ENCODE results near the gene POLR2F. TPM values are rescaled to one million over a fixed set of nuclear protein-coding genes. Genes with fewer than 3 reads are reported as not detected.

Gene POLR2F
- total RNA-seq, 1 experiment from 2014 or later = 141 TPM

- TF ChIP-seq CTCF (conservative IDR thresholded peaks at IDR 0.05) = no peak
- Mint-ChIP-seq H3K4me1 (peaks cover 13 to 32% of the 10 kb centered on the region in 2 experiments), H3K36me3 (ENCODE audit: insufficient read depth in 1 of 3, low read depth in 3 of 3) (no peaks in the 10 kb centered on the region), H3K27ac (no peak overlapping the region), H3K4me3 (no peak overlapping the region), H3K27me3 (ENCODE audit: low read depth) (peaks cover 10% of the 10 kb centered on the region), H3K9me3 (no peaks in the 10 kb centered on the region)
- Histone ChIP-seq H3K79me1 (ENCODE audit: insufficient read depth, low read depth, low read length, poor library complexity, severe bottlenecking) (no peaks in the 10 kb centered on the region), H2AFZ (ENCODE audit: low read length) (no peak overlapping the region), H3K9ac (ENCODE audit: extremely low read depth, insufficient read length, low read length) (no peak overlapping the region), H2BK15ac (ENCODE audit: low read depth, low read length) (no peak overlapping the region), H3K9me3 (ENCODE audit: control insufficient read depth, low read depth, low read length) (no peaks in the 10 kb centered on the region), H3K4ac (ENCODE audit: low read depth, low read length) (no peak overlapping the region), H3K27ac (ENCODE audit: insufficient read length, low read depth, low read length) (no peak overlapping the region), H4K8ac (replicated peaks; ENCODE audit: insufficient read length, low read depth, low read length) (no peak overlapping the region), H3T11ph (ENCODE audit: low read length) (no peak overlapping the region), H3K27me3 (ENCODE audit: insufficient read depth, low read length) (no peaks in the 10 kb centered on the region), H4K20me1 (ENCODE audit: control insufficient read depth, insufficient read depth, insufficient read length) (no peaks in the 10 kb centered on the region), H2AK5ac (ENCODE audit: insufficient read length, low read length) (no peak overlapping the region), H2BK120ac (ENCODE audit: low read depth, low read length, poor library complexity, severe bottlenecking) (no peak overlapping the region), H2BK20ac (ENCODE audit: low read depth, low read length, poor library complexity, severe bottlenecking) (no peak overlapping the region), H2BK12ac (ENCODE audit: insufficient read length, low read depth, low read length) (no peak overlapping the region), H2BK5ac (ENCODE audit: insufficient read length, low read length) (no peak overlapping the region), H4K91ac (ENCODE audit: insufficient read length, low read depth, low read length) (no peak overlapping the region), H3K56ac (ENCODE audit: insufficient read length, low read depth, low read length) (no peak overlapping the region), H3K79me2 (ENCODE audit: insufficient read depth, low read length) (no peaks in the 10 kb centered on the region), H3K4me1 (ENCODE audit: insufficient read depth, low read length) (no peaks in the 10 kb centered on the region; the same call in 1 of the 2 replicates), H4K5ac (ENCODE audit: insufficient read length, low read depth, low read length) (no peak overlapping the region), H3K4me2 (ENCODE audit: insufficient read depth, insufficient read length, low read length) (no peak overlapping the region), H3K18ac (ENCODE audit: insufficient read length, low read depth, low read length) (no peak overlapping the region), H3K23ac (ENCODE audit: insufficient read length, low read depth, low read length) (no peak overlapping the region), H3K23me2 (ENCODE audit: insufficient read length, low read depth, low read length, poor library complexity, severe bottlenecking) (no peaks in the 10 kb centered on the region), H3K14ac (ENCODE audit: insufficient read depth, low read length) (no peak overlapping the region)
- no CpG with 5 or more reads among the region's 6 CpGs for WGBS (ENCODE audit: extremely low coverage, insufficient read length, low lambda C conversion rate)
- DNase-seq = no peak
Observed at GRCh38 chr22:37994049-37994448, 40.5 kb downstream of the POLR2F start.

Data from H9 (cell line).